ENCODE data around the gene MRGPRG.

The MRGPRG gene

DNA sequence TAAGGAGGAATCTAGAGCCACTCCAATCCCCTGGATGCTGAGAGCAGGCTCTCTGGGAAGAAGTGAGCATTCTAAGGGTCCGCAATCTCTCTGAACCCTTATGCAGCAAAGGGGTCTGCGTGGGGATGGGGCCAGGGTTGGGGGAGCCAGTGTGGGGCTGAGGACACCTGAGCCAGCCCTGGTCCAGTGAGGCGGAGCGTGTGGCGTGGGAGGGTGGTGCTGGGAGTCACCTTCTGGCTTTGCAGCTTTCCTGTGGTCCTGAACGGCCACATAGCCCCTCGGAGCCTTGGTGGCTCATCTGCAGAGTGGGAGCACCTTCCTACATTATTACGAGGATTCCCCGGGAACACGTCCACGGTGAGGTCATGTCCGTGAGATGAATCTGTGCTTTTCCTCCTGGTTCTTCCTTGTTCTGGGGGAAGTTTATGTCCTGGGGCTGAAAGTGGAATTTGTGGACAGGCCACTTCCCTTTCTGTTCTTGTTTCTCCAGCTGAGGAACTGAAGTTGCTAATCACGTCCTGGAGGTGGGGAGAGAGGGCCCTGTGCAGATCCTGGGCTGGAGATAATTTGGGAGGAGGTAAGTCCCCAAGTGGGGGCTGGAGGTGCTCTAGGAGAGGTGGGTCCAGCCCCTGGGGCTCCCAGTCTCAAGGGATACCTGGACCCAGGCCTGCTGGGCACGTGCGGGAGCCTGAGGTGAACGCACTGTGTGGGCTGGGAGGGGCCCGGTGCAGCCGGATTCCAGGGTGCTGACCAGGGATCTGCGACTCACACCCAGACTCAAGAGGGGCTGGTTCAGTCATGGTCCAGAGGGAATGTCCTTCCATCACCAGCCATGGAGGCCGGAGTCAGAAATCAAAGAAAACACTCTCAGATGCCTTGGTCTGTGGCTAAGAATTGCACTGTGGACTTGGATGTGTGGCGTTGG, 7.5 kb upstream of the MRGPRG start:
- DNase-seq = no peak

DNA sequence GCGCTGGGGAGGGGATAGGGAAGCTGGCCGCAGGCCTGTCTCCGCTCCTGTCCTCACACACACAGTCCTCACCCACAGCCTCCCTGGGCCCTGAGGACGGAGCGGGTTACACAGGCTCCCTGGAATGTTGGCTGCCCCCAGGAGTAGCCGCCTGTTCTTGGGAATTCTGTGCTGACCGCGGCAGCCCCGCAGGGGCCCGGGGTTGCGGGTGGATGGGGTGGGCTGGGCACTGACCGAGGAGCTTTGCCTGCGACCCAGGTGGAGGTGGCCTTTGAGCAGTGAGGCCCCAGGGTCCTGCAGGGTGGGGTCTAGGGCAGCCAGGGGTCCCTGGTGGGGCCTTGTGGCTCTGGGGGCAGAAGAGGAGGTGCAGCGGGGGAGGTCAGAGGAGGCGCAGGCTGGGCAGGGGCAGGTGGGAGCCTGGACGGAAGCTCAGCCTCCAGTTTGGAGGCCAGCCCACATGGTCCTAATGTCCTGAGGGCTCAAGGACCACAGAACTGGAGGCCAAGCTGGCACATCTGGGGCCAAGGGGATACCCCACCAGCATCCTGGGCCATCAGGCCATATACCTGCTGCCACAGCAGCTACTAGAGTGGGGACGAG, 6.6 kb upstream of the MRGPRG start:
- DNase-seq = no peak

DNA sequence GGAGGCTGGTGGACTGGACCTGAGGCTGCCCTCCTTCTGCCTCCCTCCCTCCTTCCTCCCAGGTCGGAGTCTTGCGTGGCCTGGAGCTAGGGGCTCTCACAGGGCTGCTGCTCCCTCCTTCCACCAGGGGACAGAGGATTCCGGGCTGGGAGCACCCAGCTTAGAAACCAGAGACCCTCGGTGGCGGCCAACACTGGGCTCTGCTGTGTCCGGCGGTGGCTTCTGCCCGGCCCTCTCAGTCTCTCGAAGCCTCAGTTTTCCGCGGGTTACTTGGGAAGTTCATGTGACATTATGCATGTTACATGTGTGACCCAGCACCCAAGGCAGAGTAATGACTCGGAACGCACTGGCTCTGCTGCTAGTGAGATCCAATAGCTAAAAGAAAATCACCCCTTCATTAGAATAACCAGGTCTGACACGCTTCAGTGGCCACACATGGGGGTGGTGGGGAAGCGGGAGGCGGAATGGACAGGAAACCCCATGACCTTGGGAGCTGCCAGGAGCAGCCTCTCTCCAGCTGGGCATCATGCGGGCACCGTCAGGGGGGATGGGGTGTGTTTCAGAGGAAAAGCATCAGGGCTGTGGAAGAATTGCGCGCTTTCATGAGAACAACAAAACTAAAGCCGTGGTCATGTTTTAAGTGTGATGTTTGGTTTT, 5.9 kb upstream of the MRGPRG start:
- no peak for DNase-seq

DNA sequence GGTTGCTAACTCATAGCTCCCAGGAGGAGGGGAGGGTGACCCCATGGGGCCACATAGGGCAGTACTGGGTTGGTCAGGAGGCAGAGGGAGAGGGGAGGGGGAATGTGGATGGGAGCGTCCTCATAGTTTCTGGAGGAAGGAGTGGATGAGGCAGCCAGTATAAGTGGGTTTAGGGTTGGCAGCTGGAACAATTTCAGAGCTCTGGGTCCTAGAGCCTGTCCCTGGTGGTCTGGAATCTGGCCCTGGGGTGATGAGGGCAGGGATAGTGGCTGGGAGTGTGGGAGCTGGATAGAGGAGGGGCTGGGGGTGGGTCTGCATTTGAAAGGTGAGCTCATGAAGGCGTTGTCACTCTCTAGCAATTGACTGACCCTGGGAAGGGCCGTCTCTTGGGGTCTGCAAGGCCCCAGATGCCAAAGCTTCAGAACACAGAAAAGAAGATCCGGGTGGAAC, 5.3 kb upstream of the MRGPRG start:
- DNase-seq = no peak

DNA sequence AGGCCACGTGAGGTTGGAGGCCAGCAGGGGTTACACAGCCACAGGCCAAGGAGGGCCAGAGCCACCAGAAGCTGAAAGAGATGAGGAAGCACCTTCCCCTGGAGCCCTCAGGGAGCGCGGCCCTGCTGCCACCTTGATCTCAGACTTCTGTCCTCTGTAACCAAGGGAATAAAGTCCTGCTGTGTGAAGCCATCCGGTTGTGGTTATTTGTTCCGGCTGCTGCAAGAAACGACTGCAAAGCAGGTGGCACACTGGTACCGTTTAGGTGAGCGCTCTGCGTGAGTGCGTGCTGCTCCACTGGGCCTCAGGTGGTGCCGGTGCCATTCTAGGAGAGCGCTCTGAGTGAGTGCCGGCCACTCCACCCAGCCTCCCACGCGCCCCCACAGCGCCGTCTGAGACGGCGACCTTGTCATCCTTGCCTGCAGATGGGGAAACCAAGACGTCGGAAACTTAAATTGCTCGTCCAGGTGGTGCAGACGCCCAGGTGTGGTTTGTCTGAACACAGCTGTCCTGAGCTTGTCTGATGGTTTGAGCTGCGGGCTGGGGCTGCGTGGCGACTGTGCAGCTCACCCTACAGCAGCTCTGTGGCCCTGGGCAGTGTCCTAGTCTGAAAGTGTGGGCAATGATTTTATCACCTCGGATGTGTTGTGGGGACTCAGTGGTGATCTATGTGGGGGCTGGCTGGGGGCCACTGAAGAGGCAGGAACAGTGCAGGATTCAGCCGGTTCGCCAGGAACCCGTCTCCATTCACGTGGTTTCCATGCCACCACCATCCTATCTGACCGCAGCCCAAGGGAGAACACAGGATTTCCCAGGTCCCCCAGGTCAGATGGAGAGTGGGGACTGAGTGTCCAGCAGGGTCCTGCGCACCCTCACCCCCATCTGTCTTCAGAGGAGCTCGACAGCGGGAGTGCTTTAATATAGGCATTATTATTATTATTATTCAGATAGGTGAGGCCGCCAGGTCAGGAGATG, 4.6 kb upstream of the MRGPRG start:
- DNase-seq = no peak

DNA sequence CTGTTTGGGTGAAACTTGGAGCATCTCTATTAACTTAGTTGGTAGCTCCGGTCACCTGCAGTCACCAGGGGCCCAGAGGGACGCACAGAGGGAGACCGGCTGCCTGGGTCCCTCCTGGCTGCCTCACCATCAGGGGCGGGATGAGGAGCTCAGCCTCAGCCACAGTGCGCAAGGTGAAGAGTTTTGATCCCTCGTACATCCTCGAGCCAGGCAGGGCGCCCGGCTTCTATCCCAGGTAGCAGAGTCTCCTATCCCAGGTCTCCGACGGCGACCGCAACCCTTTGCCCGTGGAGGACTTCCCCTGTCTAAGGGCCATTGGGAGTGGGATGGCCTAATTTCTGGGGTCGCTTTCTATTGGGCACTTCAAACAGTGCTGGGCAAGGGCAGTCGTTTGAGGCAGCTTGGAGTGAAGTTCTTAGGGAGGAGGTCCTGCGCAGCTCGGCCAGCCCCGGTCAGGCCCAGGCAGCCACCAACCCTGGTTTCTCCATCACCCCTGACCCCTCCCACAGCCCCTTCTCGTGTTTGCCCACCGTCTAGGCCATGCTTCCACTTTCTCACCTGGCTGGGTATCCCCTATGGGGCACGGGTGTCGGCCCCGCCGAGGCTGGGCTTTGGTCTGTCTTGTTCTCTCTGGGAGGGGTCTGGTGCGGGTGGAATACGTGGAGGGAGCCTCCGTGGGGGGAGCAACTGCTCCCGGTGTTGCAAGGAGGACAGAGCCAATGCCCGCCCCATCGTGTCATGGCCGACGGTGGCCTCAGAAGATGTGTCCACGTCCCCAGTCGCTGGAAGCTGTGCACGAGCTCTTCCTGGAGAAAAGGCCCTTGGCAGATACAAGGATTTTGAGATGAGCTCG, 3.6 kb upstream of the MRGPRG start:
- no peak for DNase-seq

DNA sequence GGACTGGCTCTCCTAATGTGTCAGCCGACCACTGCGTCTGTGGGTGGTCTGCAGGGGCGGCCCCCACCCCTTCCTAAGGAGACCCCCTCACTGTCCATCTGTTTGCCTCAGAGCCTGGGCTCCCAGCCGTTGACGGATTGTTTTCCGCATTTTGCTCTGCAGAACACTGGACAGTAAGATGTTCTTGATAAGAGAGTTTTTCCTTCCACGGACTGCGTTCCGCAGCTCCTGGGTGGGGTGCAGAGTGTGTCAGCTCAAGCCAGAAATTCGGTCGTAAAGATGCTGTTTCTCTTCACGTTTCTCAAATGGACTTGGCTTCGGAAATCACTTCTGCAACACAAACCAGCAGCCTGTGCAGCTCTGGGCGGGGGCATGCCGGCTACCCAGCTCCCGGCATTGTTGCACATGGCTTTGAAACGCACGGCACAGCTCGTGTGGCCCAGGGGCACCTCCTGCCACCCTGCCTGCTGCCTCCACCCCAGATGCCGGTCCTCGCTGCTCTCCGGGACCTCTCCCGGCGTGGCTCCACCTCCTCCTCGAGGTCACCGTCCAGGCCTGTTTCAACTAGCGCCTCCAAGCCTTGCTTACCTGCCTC, 2.9 kb upstream of the MRGPRG start:
- no peak for DNase-seq

DNA sequence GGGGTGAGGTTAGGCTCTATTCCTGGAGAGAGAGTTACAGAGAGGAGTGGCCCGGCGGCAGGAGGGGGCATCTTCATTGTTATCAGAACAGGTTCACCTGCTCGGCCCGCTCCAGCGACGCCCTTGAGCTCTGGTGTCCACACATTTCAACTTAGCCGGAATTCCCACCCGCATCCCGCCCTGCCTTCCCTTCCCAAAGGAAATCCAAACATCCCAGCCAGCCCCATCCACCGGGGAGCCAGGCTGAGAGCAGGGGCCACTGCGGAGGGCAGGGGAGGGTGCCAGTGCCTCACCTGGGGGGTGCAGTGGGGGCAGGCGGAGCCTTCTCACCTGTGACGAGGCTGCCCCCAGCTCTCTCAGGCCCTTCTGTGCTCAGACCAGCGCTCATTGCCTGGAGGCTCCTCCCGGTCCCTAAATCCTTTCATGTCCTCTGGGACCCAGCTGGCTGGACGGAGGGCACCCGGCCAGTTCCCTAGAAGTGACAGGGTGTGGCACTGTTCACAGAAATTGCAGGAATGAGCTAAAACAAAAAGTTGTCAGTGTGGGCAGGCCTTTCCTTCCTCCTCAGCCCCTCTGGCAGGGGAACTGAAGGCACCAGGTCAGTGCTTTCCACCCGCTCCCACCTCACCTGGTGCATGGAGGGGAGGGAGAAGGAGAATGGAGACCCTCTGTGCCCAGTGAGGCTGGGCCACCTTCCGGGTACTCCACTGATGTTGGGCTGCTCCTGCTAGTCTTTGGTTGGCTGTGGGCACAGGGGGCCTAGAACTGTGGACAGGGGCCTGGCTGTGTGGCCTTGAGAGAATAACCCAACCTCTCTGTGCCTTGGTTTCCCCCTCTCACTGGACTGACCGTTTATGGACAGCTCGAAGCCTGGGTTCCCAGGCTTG, 2.2 kb upstream of the MRGPRG start:
- DNase-seq = no peak

DNA sequence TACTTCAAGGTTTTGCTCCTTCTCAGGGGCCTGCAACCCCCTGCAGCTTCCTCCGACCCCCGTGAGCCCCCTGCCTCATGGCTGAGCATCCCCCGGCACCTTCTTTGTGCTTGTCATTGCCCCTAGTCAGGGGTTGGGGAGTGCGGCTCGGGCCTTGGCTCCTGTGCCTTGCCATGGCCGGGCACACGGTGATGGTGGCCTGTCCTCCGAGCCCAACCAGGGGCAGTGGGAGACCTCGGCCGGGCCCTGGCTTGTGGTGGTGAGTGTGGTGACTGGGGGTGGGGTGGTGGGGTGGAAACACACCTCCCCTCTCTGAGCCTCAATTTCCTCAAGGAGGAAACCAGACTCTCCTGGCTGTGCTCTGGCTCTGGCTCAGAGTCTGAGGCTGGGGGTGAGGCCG, 1.5 kb upstream of the MRGPRG start:
- DNase-seq = no peak

DNA sequence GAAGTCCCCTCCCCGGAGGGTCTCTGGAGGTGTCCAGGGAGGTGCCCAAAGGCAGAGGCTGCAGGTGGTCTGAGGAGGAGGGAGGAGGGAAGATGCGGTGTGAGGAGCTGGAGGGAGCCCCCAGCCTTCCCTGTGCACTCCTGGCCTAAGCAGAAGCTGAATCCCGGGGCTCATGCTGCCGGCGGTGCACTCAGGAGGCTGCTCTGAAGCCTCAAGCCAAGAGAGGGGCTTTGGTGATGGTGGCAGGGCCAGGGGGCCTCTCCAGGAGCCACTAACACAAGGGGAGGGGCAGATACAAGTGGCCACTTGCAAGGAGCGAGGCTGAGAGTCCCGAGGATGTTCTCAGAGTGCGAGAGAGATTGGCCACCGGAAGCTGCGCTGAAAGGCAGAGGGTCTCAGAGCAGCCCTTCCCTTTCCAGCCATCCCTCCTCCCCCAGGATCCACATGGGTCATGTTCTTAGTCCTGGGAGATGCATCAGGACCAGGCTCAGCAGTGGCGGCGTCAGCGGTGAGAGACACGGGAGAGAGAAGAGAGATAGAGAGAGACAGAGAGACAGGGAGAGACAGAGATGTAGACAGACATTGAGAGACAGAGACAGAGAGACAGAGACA, 774 bp upstream of the MRGPRG start:
- no peak for DNase-seq

DNA sequence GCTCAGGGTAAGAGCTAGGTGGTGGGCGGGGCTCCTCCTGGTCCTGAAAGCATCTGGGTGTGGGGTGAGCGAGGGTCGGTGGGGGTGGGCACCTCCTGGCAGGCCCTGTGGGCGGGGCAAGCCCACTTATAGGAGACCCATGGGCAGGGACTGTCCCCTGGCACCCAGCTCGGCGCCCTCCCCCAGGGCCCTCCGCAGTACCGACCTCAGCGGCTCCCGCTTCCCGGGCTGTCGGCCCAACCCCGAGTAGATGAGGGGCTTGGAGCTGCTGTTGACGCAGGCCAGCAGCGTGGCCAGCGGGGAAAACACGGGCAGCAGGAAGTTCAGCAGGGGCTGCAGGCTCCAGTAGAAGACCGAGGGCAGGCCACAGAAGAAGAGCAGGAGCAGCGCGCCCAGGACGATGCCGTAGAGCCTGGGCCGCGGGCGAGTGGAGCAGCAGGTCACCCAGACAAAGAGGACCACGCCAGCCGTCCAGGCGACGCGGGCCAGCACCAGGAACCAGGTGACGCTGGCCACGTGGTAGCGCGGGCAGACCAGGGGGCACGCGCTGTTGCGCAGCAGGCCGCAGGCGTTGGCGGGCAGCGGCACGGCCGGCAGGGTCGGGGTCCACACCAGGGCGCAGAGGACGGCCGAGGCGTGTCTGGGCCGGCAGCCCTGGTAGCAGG, 663 bp downstream of the MRGPRG start:
- no peak for DNase-seq

DNA sequence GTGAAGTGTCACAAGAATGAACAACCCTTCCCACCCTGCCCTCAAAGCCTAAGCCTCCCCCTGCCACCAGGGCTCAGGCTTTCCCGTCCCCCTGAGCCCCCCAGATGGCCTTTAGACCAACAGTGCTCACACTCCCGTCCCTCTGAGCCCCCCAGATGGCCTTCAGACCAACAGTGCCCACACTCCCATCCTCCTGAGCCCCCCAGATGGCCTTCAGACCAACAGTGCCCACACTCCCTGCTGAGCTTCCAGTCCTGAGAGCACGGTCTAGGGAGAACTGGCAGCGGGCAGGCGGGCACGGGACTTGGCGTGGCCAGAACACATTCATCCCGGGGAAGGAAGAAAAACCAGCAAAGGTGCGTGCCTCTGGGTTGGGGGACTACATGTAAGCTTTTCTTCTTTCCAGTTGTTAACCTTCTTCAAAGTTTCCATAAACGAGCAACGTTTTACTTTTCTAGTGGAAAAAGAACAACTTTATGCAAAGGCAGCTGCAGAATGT, 2.5 kb downstream of the MRGPRG start:
- DNase-seq = no peak

DNA sequence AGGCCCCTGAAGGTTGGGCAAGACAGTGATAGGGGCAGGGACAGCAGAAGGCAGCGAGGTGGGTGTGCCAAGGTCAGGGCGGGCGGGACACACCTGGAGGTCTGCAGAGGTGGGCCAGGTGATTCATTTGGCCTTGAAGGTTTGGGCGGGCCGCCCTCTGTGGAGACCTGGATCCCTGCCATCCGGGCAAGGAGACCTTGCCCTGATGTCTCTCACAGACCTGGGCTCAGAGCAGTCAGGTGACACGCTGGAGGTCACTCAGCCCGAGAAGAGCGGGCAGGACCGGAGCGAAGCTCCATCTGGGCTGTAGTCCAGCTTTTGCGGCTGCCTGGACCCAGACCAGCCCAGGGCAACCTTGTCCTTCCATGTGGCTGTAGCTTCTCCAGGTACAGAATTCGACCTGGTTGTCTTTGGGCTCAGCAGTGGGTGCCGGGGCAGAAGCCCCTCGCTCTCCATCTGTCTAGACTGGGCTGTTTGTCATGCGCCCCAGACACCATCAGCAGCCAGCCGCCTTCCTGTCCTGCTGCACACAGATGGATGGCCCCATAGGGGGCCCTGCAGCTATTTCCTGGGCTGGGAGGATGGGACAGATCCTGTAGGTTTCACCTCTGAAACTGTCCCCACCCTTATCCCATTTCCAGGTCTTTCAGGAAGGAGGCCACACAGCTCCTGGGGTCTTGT, 3.1 kb downstream of the MRGPRG start:
- no peak for DNase-seq

DNA sequence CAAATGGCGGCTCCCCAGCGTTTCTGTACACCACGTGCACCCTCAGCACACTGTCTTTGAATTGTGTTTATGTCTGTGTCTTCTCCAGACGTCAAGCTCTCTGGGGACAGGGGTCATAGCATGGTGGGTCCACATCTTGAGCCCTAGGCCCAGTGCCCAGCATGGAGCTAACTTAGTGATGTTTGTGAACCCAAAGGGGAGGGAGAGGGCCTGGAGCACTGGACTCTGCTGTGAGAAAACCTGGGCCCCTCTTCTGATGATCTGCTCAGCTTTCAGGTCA, 4.3 kb downstream of the MRGPRG start:
- no peak for DNase-seq

DNA sequence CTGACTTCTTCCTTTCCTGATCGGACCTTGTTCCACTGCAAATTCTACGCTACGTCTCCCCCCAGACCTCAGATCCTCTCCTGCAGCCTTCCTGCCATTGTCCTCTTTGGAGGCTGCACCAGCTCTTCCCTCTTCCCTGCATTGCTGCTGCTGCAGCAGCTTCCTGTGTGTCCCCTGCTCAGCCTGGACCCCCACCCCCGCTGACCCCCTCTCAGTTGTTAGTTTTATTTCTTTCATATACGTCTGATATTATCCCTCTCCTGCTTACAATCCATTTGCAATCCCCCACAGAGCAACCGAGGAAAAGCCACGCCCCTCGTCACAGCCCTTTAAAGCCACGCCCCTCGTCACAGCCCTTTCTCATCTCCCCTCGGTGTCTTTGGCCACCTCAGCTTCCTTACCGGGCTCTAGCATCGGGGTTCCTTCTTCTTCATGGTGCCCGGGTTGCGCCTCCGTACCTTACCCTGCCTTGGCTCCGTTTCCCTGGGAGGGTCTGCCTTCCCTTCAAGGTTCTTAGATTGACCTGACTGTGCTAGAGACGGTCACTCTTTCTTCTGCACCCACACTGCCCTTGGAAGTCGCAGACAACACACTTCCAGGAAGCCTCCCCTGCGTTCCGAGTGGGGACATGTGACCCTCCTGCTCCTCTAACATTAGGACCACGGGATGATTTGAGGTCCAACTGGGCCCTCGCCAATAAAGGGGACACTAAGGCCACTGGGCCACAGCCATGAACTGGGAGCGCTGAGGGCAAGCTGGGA, 4.8 kb downstream of the MRGPRG start:
- no peak for DNase-seq

DNA sequence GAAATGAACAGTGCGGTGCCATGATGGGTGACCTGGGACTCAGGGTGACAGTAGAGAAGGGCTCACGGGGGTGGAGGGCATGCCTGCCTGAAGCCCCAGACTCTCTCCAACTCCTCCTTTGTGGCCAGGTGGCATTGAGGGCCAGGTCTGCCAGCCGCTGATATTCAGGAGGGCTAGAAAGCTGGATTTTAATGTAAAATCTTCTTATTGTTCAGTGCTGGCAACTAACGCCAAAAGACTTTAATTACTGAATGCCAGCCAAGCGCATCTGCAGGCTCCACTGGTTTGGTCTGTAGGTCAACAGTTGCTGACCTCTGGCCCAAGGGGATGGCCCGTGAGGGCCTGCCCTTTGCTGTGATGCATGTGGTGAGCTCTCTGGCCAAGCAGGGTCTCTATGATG, 10.3 kb downstream of the MRGPRG start:
- no peak for DNase-seq

DNA sequence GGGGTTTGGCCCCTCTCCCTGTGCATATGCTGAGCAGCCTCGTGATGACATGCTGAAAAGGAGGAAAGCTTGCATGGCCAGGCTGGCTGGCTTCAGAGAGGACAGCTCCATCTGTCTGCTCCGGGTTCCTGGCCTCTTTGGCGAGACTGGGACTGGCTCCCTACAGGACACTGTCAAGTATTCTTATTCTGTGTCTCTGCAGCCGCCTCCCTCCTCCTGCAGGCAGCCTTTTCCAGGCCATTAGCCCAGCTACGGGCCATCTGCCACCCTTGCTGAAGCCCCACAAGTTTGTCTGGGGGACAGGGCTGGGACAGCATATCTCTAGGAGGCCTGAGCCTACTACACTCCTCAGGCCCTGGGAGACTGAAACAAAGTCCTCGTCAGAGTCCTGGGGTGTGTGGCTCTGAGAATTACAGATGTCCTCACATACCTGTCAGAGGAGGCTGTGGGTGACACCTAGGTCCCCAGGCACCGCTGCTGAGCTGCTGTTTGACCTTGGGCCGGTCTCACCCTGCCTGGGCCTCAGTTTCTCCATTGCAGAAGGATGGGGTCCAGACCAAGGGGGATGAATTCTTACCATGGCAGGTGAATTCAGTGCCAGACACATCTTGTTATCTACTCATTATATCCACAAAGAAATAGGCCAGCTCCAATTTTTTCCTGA, 11.0 kb downstream of the MRGPRG start:
- DNase-seq = no peak

DNA sequence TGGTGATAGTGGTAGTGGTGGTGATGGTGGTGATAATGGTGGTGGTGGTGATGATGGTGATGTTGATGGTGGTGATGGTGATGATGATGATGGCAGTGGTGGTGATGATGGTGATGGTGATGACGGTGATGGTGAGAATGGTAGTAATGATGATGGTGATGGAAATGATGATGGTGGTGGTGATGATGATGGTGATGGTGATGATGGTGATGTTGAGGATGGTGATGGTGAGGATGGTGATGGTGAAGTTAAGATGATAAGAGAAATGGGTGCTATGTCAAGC, 11.8 kb downstream of the MRGPRG start:
- DNase-seq = no peak

Data from activated CD4-positive, CD25-positive, alpha-beta regulatory T cell (primary cell).